Prostate gland (tissue), 2 donors: Measurements from ENCODE around the gene SEZ6.

Source experiments
- CTCF ChIP-seq, 4 experiments: fragments of 200-600 bp in 2 of 4; fragments of 450-650 bp in 2 of 4; sonication (generic) in 2 of 4; IDR thresholded peaks; 1 replicate in 3 of 4; 2 replicates in 1 of 4; pipeline ENCODE4 v1.5.1; 2016 to 2019; ENCODE audit warnings: antibody characterized with exemption in 4 of 4, mild to moderate bottlenecking in 2 of 4, moderate library complexity in 2 of 4
- POLR2A ChIP-seq: fragments of 450-650 bp; IDR thresholded peaks from one replicate; pipeline ENCODE4 v1.6.1; 2016; ENCODE audit warnings: antibody characterized with exemption, mild to moderate bottlenecking
- POLR2AphosphoS5 ChIP-seq: sonication (generic); formaldehyde crosslinking; IDR thresholded peaks from one replicate; pipeline ENCODE4 v1.6.1; 2017; ENCODE audit warnings: antibody characterized with exemption

GRCh38 chr17:29018788-29019474 lies 13.1 kb upstream of the SEZ6 start:
- TF ChIP-seq POLR2A = no peak
- TF ChIP-seq CTCF (IDR thresholded peaks at IDR 0.05) = no peak
- TF ChIP-seq POLR2AphosphoS5 = no peak
